GM13976 (cell line): ENCODE results near the gene TPRG1.

Experiments used
- DNase-seq: peaks from one replicate; pipeline ENCODE4 v3.0.0; 2012; ENCODE audit warnings: low spot score
- CTCF ChIP-seq: IDR thresholded peaks from 2 replicates; pipeline ENCODE4 v1.5.1; 2012; ENCODE audit warnings: borderline replicate concordance, mild to moderate bottlenecking; ENCODE audit not compliant: insufficient read depth; ENCODE audit errors: extremely low read depth, missing control alignments, control extremely low read depth
- in situ Hi-C: fragments of 300-500 bp; cut with MboI; formaldehyde crosslinking; loops from one replicate; pipeline ENCODE4 v1.12.0; 2022; ENCODE audit warnings: low sequenced_read_pairs, mixed read lengths, inconsistent platforms; ENCODE audit not compliant: unreplicated experiment

The TPRG1 gene

GRCh38 chr3:189330066-189330465 is 158.3 kb downstream of the TPRG1 start:
- in situ Hi-C loops, result no loop called here
- no peak for DNase-seq
- no peak for TF ChIP-seq CTCF

GRCh38 chr3:189331002-189331418 is 159.2 kb downstream of the TPRG1 start:
- TF ChIP-seq CTCF, result no peak
- DNase-seq, result no peak
- in situ Hi-C loops, result no loop called here

- no peak for DNase-seq
- TF ChIP-seq CTCF, result no peak
- in situ Hi-C loops, result no loop called here
Measured at GRCh38 chr3:189334064-189334920, 162.5 kb downstream of the TPRG1 start.

- in situ Hi-C loops, result no loop called here
- TF ChIP-seq CTCF, result no peak
- DNase-seq, result no peak
Measured at GRCh38 chr3:189337673-189338091, 165.9 kb downstream of the TPRG1 start.

- no peak for DNase-seq
- in situ Hi-C loops, result no loop called here
- TF ChIP-seq CTCF, result no peak
Measured at GRCh38 chr3:189338366-189338765, 166.6 kb downstream of the TPRG1 start.

- no peak for DNase-seq
- no peak for TF ChIP-seq CTCF
- in situ Hi-C loops, result no loop called here
Measured at GRCh38 chr3:189339996-189340395, 168.2 kb downstream of the TPRG1 start.
